Activated CD4-positive, alpha-beta memory T cell treated with anti-CD3 and anti-CD28 coated beads, Interleukin-2, amount 10 ng/mL, durations not matched to agents 7 days and 5 days (primary cell): ENCODE data around the gene ZBTB7A. TPM values are rescaled to one million over a fixed set of nuclear protein-coding genes. Genes with fewer than 3 reads are reported as not detected.

Experiments used
- CTCF ChIA-PET: fragments of 350-600 bp; sonication (Branson Sonifier 250); formaldehyde crosslinking; loops from one replicate; lab custom pipeline; 2021; ENCODE audit warnings: antibody characterized with exemption, inconsistent platforms; lab: Charles Lee
- POLR2A ChIA-PET: fragments of 350-600 bp; sonication (Branson Sonifier 250); formaldehyde crosslinking; loops from one replicate; lab custom pipeline; 2021; ENCODE audit warnings: antibody characterized with exemption; lab: Charles Lee
- DNase-seq: peaks from one replicate; pipeline ENCODE4 v3.0.0-alpha.2; 2020
- H3K27ac Mint-ChIP-seq: one replicate; pipeline ENCODE4 v1.8.0; 2021; ENCODE audit warnings: mild to moderate bottlenecking, mixed read lengths
- H3K27me3 Mint-ChIP-seq: one replicate; pipeline ENCODE4 v1.8.0; 2021; ENCODE audit warnings: mixed read lengths
- H3K36me3 Mint-ChIP-seq: one replicate; pipeline ENCODE4 v1.8.0; 2021; ENCODE audit warnings: low read depth, mixed read lengths
- H3K4me1 Mint-ChIP-seq: one replicate; pipeline ENCODE4 v1.8.0; 2021; ENCODE audit warnings: mixed read lengths
- H3K4me3 Mint-ChIP-seq: one replicate; pipeline ENCODE4 v1.8.0; 2021; ENCODE audit warnings: mild to moderate bottlenecking, mixed read lengths
- H3K9me3 Mint-ChIP-seq: one replicate; pipeline ENCODE4 v1.8.0; 2021; ENCODE audit warnings: mixed read lengths
- total RNA-seq, 2 experiments: library from RNA; stranded (reverse); gene quantifications; one replicate each; pipeline ENCODE4 v1.2.3, GENCODE V29; 2021

The ZBTB7A gene
- total RNA-seq = 10 to 100 TPM; 53.1 to 53.5 TPM

DNA sequence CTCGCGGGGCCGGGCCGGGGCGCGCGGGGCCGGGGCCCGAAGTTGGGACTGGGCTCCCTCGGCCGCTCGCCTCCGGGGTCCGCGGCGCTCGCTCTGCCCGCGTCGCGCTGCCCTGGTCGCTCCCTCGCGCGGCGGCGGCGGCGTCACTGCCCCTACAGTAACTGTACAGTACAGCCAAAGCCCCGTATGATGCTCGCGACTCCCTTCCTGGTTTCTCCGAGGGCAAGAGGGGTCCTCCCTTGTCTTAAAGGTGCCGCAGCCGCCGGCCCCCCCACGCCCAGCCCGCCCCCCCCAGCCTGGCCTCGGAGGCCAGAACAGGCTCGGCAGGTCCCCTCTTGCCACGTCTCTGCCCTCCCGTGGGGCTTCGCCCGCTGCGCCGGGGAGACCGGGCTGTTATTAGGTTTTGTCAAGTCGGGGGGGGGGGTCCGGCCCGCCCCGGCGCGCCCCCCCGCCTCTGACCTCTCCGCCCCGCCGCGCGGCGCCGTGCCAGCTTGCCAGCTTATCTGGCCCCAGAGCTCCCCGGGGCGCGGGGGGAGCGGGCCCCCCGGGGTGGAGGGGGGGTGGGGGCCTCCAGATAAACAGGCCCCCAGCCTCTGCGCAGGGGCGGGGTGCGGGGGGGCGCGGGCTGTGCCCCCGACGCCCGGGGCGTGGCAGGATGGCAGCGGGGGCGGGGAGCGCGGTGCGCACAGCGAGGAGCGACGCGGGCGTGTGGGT is at the start of gene ZBTB7A:
Gene ZBTB7A, minus strand, starts transcription at position 218 of the 714 bp plus-strand sequence. CDS start 11,667 bp downstream, outside the sequence.
- DNase-seq = peak; percentile 83
- POLR2A ChIA-PET = interaction anchor here (0.7 to 2.8 kb wide), 14 partner anchors 10 to 180 kb away, joined by 3 to 23 read pairs (median 4); partner anchors contain the start of genes EEF2 and YJU2
- Mint-ChIP-seq H3K27me3 (no peaks in the 10 kb centered on the region), H3K9me3 (no peaks in the 10 kb centered on the region), H3K36me3 (peaks cover 14% of the 10 kb centered on the region), H3K27ac (peak within 1 kb of the TSS; percentile 85), H3K4me1 (peaks cover 41% of the 10 kb centered on the region), H3K4me3 (peak within 1 kb of the TSS; percentile 83)
- CTCF ChIA-PET = no interaction called here

- ChIA-PET POLR2A (interaction anchor here (1.0 to 1.6 kb wide), 7 partner anchors 15 to 130 kb away, joined by 3 to 8 read pairs (median 4); partner anchors contain the start of gene EEF2), CTCF (interaction anchor here (0.6 to 2.1 kb wide), 6 partner anchors 25 to 181 kb away, joined by 3 to 9 read pairs (median 4); partner anchors contain the start of gene EEF2)
- no peak for DNase-seq
- H3K27ac Mint-ChIP-seq = peak overlapping the region; percentile 77
- H3K4me3 Mint-ChIP-seq = no peak overlapping the region
- peaks cover 42% of the 10 kb centered on the region for H3K4me1 Mint-ChIP-seq
- H3K36me3 Mint-ChIP-seq = peaks cover 57% of the 10 kb centered on the region
- no peaks in the 10 kb centered on the region for H3K9me3 Mint-ChIP-seq
- no peaks in the 10 kb centered on the region for H3K27me3 Mint-ChIP-seq
Observed at GRCh38 chr19:4115818-4116385, 49.2 kb upstream of the ZBTB7A start.

DNA sequence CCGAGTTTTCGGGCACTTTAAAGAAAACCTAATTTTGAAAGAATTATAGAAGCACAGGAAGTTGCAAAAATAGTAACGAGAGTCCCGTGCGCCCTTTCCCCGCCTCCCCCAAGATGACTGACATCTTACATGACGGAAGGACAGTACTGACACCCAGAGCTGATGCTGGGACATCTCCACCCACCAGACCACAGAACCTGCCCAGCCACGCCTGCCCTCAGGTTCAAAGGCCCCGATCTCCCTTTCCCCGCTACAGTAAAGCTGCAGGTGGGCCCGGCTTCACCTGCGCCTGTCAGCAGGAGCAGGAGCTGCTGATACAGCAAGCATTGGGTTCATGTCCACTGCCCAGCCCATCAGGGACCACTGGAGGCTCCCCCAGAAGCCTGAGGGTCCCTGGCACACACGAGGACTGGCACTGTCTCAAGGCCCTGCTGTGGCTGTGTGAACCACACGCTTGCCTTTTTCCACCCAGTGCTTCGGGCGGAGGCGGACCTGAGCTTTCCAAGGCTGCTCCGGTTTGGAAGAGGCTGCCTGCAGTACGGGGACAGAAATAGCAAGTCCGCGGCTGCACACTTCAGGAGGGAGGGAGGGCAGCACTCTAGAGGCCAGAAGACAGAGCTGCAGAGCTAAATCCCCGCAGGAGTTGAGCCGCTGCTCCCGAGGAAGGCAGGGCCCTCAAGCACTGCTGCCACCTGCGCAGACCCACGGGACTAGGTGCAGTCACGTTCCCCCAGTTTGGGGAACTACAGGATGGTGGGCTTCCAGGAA is 48.5 kb upstream of the ZBTB7A start:
- DNase-seq = peak; percentile 82
- Mint-ChIP-seq H3K36me3 (peaks cover 63% of the 10 kb centered on the region), H3K27me3 (no peaks in the 10 kb centered on the region), H3K9me3 (no peaks in the 10 kb centered on the region), H3K4me3 (peak overlapping the region; percentile 30), H3K27ac (peak overlapping the region; percentile 77), H3K4me1 (peaks cover 41% of the 10 kb centered on the region)
- ChIA-PET POLR2A (interaction anchor here (1.0 to 1.6 kb wide), 7 partner anchors 14 to 129 kb away, joined by 3 to 8 read pairs (median 4); partner anchors contain the start of gene EEF2), CTCF (interaction anchor here (0.6 to 2.1 kb wide), 6 partner anchors 26 to 181 kb away, joined by 3 to 9 read pairs (median 4); partner anchors contain the start of gene EEF2)

GRCh38 chr19:4114181-4114580 is 47.5 kb upstream of the ZBTB7A start:
- no peaks in the 10 kb centered on the region for H3K9me3 Mint-ChIP-seq
- no peaks in the 10 kb centered on the region for H3K27me3 Mint-ChIP-seq
- H3K4me1 Mint-ChIP-seq = peaks cover 49% of the 10 kb centered on the region
- peak overlapping the region; percentile 77 for H3K27ac Mint-ChIP-seq
- peaks cover 71% of the 10 kb centered on the region for H3K36me3 Mint-ChIP-seq
- POLR2A ChIA-PET = interaction anchor here (0.8 to 1.6 kb wide), 4 partner anchors 10 to 48 kb away, joined by 4 to 8 read pairs (median 5); partner anchors contain the start of gene ZBTB7A
- CTCF ChIA-PET = interaction anchor here (1.5 to 2.1 kb wide), 2 partner anchors 27 to 127 kb away, joined by 7 to 9 read pairs; no protein-coding TSS in a partner anchor
- no peak for DNase-seq
- no peak overlapping the region for H3K4me3 Mint-ChIP-seq

DNA sequence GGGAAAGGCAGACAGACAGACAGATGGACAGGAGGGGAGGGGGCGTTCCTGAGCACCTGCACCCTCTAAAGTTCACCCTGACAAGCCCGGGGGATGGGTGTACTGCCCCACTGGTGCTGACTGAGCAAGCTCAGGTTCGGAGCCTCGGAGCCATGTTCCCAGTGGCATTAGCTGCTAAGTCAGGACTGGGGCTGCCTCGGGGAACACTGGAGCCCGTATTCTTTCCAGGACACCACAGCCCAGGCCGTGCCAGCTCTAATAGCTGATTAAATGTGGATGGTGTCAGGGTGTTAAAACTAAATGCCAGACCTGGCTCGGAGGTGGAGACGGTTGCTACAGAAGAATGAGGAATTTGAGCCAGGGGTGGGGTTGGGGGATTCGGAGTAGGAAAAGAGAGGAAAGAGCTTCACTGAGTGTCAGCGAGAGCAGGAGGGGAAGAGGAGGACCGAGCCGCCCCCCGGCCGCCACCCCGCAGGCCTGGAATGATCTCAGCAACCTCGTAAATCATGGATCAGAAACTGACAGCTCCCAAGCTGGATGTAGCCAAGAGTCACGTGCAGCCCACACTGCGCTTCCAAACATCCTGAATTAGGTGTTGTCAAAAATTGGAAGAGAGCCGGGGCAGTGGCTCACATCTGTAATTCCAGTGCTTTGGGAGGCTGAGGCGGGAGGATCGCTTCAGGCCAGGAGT is 46.8 kb upstream of the ZBTB7A start:
- Mint-ChIP-seq H3K27me3 (no peaks in the 10 kb centered on the region), H3K36me3 (peaks cover 78% of the 10 kb centered on the region), H3K27ac (peak overlapping the region; percentile 65), H3K4me1 (peaks cover 55% of the 10 kb centered on the region), H3K9me3 (no peaks in the 10 kb centered on the region), H3K4me3 (no peak overlapping the region)
- CTCF ChIA-PET = no interaction called here
- DNase-seq = no peak
- POLR2A ChIA-PET = interaction anchor here (0.8 to 0.9 kb wide), 2 partner anchors 9 to 47 kb away, joined by 4 to 6 read pairs; partner anchors contain the start of gene ZBTB7A

DNA sequence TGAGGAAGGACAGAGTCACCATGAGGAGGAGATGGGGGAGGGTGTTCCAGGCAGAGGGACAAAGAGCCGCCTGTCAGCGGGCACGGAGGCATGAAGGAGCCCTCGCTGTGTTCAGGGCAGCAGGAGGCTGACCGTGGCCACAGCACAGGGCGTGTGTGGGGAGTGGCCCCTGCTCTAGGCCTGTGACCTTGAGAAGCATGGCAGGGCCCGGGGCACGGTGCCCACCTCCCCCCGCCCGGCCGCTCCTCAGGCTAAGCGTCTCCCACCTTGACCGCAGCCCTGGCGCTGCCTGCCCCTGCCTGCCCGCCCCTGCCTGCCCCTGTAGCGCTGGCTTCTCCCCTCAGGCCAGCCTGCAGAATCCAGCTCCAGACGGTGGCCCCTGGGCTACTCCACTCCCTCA is 45.7 kb upstream of the ZBTB7A start:
- peaks cover 59% of the 10 kb centered on the region for H3K4me1 Mint-ChIP-seq
- POLR2A ChIA-PET = no interaction called here
- DNase-seq = no peak
- no peaks in the 10 kb centered on the region for H3K27me3 Mint-ChIP-seq
- no peak overlapping the region for H3K27ac Mint-ChIP-seq
- H3K9me3 Mint-ChIP-seq = no peaks in the 10 kb centered on the region
- CTCF ChIA-PET = no interaction called here
- no peak overlapping the region for H3K4me3 Mint-ChIP-seq
- H3K36me3 Mint-ChIP-seq = peaks cover 82% of the 10 kb centered on the region

- H3K9me3 Mint-ChIP-seq = no peaks in the 10 kb centered on the region
- DNase-seq = no peak
- H3K4me3 Mint-ChIP-seq = no peak overlapping the region
- H3K36me3 Mint-ChIP-seq = peaks cover 86% of the 10 kb centered on the region
- H3K4me1 Mint-ChIP-seq = peaks cover 64% of the 10 kb centered on the region
- no peaks in the 10 kb centered on the region for H3K27me3 Mint-ChIP-seq
- ChIA-PET POLR2A (interaction anchor here (0.9 to 1.3 kb wide), 7 partner anchors 10 to 229 kb away, joined by 3 to 14 read pairs (median 4); partner anchors contain the start of genes STAP2 and ZBTB7A), CTCF (interaction anchor here (0.5 to 1.2 kb wide), 3 partner anchors 30 to 122 kb away, joined by 3 to 13 read pairs (median 4); no protein-coding TSS in a partner anchor)
- H3K27ac Mint-ChIP-seq = peak overlapping the region; percentile 95
Observed at GRCh38 chr19:4109626-4109945, 42.9 kb upstream of the ZBTB7A start.

DNA sequence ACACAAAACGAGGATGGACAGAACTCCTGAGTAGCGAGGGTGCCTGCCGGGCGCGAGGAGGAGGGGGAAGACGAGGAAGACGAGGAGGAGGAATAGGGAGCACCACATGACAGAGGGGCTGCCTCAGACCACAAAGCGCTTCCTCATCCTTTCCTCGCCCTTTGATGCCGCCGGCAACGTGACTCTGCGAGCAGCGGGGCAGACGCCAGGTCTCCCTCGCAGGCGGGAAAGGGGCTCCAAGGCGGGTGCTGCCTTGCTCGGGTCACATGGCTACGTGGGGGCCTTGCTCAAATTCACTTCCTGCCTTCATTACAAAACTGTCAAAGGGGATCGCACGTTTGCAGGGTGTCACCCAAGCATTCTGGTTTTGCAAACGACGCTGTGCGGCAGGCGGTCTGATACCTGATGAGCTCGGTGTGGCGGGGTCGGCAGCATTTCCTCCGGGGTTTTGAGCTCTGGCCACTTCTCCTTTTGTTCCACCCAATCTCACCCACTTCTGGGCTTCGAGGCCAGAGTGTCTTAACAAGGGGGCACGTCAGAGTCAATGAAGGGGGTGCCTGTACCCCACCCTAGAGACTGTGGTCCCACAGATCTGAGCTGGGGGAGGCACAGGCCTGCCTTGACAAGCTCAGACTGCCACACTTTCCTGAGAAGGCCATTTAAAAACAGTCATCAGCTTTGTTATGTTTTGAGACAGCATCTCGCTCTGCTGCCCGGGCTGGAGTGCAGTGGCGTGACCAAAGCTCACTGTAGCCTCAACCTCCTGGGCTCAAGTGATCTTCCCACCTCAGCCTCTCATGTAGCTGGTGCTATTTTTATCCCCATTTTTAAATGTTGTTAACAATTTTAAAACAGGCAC is 42.3 kb upstream of the ZBTB7A start:
- H3K27me3 Mint-ChIP-seq = no peaks in the 10 kb centered on the region
- ChIA-PET POLR2A (interaction anchor here (0.9 to 1.3 kb wide), 7 partner anchors 11 to 230 kb away, joined by 3 to 14 read pairs (median 4); partner anchors contain the start of genes STAP2 and ZBTB7A), CTCF (interaction anchor here (0.5 to 1.2 kb wide), 3 partner anchors 31 to 121 kb away, joined by 3 to 13 read pairs (median 4); no protein-coding TSS in a partner anchor)
- H3K4me3 Mint-ChIP-seq = peak overlapping the region; percentile 32
- peaks cover 81% of the 10 kb centered on the region for H3K36me3 Mint-ChIP-seq
- no peaks in the 10 kb centered on the region for H3K9me3 Mint-ChIP-seq
- H3K27ac Mint-ChIP-seq = peak overlapping the region; percentile 95
- DNase-seq = peak; percentile 74
- H3K4me1 Mint-ChIP-seq = peaks cover 65% of the 10 kb centered on the region

DNA sequence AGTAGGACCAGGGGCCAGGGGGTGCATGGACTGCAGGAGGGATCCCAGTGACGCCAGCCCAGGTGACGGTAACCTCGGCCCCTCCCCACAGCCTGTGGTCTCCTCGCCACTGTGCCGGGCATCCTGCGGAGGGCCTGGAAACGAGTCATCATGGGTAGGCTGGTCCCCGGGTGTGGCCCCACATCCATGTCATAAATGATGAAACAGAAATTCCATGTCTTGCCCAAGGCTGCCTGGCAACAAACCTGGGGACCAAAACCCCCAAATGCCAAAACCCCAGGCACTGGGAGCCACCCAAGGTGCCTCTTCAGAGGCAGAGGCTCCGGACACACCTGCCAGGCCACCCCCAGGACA is 36.4 kb upstream of the ZBTB7A start:
- CTCF ChIA-PET = no interaction called here
- no peak overlapping the region for H3K4me3 Mint-ChIP-seq

GRCh38 chr19:4102339-4103079 is 35.8 kb upstream of the ZBTB7A start:
- Mint-ChIP-seq H3K9me3 (no peaks in the 10 kb centered on the region), H3K4me3 (no peak overlapping the region), H3K36me3 (peaks cover 52% of the 10 kb centered on the region), H3K27ac (no peak overlapping the region), H3K4me1 (peaks cover 40% of the 10 kb centered on the region), H3K27me3 (no peaks in the 10 kb centered on the region)
- POLR2A ChIA-PET = interaction anchor here (0.8 to 1.7 kb wide), 2 partner anchors 9 to 14 kb away, joined by 4 to 6 read pairs; no protein-coding TSS in a partner anchor
- no peak for DNase-seq
- CTCF ChIA-PET = no interaction called here

More for the DNA sequence above, 36.4 kb upstream of the ZBTB7A start:
- Mint-ChIP-seq H3K9me3 (no peaks in the 10 kb centered on the region), H3K27me3 (no peaks in the 10 kb centered on the region), H3K27ac (peak overlapping the region; percentile 97), H3K36me3 (peaks cover 55% of the 10 kb centered on the region), H3K4me1 (peaks cover 44% of the 10 kb centered on the region)
- DNase-seq = peak; percentile 57
- POLR2A ChIA-PET = interaction anchor here (0.6 to 3.5 kb wide), 5 partner anchors 9 to 41 kb away, joined by 4 to 49 read pairs (median 7); no protein-coding TSS in a partner anchor

GRCh38 chr19:4101496-4101770 is 34.7 kb upstream of the ZBTB7A start:
- ChIA-PET CTCF (no interaction called here), POLR2A (interaction anchor here (1.2 to 1.7 kb wide), 3 partner anchors 8 to 34 kb away, joined by 3 to 6 read pairs (median 3); no protein-coding TSS in a partner anchor)

More at GRCh38 chr19:4101496-4101770, 34.7 kb upstream of the ZBTB7A start:
- no peak for DNase-seq
- Mint-ChIP-seq H3K36me3 (peaks cover 48% of the 10 kb centered on the region), H3K4me3 (no peak overlapping the region), H3K27ac (no peak overlapping the region), H3K9me3 (no peaks in the 10 kb centered on the region), H3K4me1 (peaks cover 33% of the 10 kb centered on the region), H3K27me3 (no peaks in the 10 kb centered on the region)
